GM15510 (cell line): Measurements from ENCODE around the gene PLIN1.

Experiments
- POLR2A ChIP-seq: IDR thresholded peaks from 3 replicates; pipeline ENCODE4 v1.6.1; 2011; ENCODE audit warnings: borderline replicate concordance; ENCODE audit not compliant: insufficient read length; ENCODE audit errors: extremely low read depth

Gene PLIN1

GRCh38 chr15:89679212-89679611 lies at the start of gene PLIN1:
TSS of gene PLIN1 (minus strand) at chr15:89679367. CDS start at chr15:89677489, 1,878 bp downstream.
- TF ChIP-seq POLR2A, result no peak

DNA sequence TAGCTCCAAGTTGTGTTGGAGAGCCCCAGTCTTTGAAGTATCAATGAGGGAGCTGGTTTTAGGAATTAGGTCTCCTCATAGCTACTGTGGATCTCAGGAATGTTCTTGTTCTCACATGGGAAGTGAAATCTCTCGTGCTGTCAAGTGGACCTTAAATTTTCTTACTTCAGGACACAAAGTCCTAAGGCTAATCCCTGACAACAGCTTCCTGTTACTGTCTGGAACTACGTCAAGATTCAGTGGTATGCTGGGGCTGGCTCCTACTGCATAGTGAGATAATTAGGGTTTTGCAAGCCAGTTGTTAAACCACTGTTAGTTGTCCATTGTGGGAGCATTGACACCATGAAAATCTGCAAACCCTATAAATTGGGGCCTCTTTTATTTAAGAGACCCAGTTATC lies 49.1 kb upstream of the PLIN1 start:
- no peak for TF ChIP-seq POLR2A

DNA sequence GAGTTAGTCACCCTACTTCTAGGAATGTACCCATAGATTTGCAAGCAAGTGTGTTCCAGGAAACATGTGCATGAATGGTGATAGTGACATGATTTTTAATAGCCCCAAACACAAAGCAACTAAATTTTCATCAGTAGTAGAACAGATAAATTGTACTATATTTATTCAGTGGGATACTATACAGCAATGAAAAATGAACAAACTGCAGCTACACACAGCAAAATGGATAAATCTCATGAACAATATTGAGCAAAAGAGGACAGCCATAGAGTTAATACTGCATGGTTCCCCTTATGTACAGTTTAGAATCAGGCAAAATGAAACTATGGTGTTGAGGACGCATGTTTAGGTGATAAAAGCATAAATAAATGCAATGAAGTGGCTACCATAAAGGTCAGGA lies 45.9 kb upstream of the PLIN1 start:
- TF ChIP-seq POLR2A, result no peak

DNA sequence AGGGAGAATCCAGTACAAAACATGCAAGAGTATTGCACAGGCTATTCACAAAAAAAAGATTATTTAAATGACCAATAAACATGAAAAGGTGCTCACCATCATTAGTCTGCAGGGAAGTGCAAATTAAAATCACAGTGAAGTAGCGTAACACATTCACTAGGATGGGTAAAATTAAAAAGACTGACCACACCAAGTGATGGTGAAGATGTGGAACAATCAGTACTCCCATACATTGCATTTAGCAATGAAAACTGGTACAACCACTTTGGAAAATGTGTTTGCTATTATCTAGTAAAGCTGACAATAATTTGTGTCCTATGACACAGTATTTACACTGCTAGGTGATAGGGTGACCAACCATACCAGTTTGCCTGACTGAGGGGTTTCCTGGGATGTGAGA lies 45.5 kb upstream of the PLIN1 start:
- no peak for TF ChIP-seq POLR2A

DNA sequence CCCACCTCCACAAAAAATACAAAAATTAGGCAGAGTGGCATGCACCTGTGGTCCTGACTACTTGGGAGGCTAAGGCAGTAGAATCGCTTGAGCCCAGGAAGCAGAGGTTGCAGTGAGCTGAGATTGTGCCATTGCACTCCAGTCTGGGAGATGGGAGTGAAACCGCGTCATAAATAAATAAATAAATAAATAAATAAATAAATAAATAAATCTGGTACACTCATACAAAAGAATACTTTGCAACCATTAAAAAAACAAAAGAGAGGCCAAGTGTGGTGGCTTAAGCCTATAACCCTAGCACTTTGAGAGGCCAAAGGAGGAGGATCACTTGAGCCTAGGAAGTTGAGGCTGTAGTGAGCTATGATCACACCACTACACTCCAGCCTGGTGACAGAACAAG lies 43.9 kb upstream of the PLIN1 start:
- TF ChIP-seq POLR2A, result no peak

- TF ChIP-seq POLR2A, result no peak
Observed at GRCh38 chr15:89714775-89715174, 35.6 kb upstream of the PLIN1 start.

DNA sequence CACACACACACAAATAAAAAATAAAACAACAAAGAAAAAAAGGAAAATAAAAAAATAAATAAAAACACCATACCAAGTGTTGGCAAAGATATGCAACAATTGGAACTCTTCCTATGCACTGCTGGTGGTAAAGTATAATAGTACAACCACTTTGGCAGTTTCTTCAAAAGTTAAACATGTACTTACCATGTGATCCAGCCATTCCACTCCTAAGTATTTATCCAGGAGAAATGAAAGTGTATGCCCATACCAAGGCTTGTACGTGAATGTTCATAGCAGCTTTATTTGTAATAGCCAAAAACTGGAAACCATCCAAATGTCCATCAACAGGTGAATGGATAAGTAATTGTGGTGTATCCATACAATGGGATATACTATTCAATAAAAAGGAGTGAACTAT lies 28.4 kb upstream of the PLIN1 start:
- TF ChIP-seq POLR2A, result no peak

- no peak for TF ChIP-seq POLR2A
Observed at GRCh38 chr15:89704411-89704810, 25.2 kb upstream of the PLIN1 start.

- no peak for TF ChIP-seq POLR2A
Observed at GRCh38 chr15:89695198-89695597, 16.0 kb upstream of the PLIN1 start.

DNA sequence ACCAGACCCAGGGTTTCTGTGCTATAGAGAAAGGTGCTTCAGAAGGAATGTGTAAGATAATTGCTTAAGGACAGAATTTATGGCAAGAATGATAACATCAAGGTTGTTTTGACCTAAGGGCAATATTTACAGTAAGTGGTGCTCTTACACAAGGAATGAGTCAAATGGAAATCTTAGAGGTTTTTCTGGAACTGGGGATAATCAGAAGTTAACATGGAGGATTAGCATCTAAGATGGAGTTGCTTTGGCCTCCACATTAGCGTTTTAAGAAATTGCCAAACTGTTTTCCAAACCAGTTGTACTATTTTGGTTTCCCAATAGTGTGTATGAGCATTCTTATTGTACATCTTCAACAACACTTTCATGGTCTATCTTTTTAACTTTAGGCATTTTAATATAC lies 14.5 kb upstream of the PLIN1 start:
- no peak for TF ChIP-seq POLR2A

DNA sequence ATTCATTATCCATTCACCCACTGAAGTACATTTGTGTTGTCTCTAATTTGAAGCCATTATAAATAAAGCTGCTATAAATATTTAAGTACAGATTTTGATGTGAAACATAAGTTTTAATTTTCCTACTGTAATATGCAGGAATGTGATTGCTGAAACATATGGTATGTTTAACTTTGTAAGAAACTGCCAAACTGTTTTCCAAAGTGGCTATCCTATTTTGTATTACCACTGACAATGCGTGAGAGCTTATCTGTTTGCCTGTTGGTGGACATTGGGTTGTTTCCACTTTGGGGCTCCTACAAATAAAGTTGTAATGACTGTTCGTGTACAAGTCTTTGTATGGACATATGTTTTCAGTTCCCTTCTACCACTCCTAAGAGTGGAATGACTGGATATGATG lies 13.9 kb upstream of the PLIN1 start:
- no peak for TF ChIP-seq POLR2A

GRCh38 chr15:89690276-89691218 lies 11.4 kb upstream of the PLIN1 start, which contains the start of the genes PEX11A and WDR93:
TSS of gene PEX11A (minus strand) at chr15:89690754. CDS start at chr15:89690632, 122 bp downstream.
TSS of gene WDR93 (plus strand) at chr15:89690811. CDS start at chr15:89701747, 10,936 bp downstream.
- TF ChIP-seq POLR2A, result peak; percentile 22

DNA sequence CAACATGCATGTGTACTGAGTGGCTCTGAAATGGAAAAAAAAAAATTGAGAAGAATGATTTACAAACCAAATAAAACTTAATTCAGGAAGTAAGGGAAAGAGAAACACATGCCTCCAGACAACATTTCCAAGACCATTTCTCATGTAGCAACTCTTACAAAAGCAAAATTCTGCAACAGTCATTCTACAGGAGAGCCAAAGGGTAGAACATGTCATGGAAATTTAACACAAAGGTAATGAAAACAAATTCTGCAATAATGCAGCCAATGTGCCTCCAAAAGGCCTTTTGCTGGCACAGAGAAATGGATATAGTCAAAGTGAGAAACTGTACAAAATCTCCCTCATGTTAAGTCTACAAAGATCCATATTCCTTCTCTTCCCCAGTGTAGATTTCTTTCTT lies 7.4 kb upstream of the PLIN1 start:
- no peak for TF ChIP-seq POLR2A

DNA sequence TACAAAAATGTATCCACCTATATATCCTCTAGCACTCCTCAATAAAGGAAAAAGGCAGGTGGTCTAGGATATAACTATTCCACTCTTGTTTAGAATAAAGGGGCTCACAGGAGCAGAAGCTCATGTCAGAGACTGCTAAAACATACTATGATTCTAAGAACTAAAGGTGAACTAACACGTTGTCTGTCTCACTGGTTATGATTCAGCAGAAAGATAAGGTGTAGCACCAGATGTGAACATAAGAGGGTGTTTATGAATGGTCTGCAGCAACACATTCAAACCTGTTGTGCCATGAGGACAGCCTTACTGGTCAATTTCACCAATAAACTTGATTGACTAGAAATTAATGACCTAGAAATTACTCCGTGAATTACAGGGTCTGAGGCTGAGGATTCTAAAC lies 6.8 kb upstream of the PLIN1 start:
- no peak for TF ChIP-seq POLR2A

DNA sequence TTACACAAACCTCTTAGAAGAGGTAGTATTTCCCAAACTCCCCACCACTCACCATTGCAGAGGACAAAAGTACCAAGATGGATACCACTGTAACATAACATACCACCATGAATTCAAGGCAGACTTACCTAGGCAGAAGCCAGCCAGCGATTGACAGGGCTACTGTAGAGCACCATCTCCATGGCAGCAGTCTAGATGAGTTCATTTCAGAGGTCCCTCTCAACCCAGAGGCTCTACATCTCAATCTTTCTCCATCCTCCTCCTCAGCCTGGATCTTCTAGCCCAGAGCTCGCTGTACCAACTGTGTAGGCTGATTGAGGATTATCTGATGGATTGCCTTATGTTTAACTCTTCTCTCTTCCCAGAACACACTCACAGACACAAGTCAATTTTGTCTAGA lies 2.0 kb upstream of the PLIN1 start:
- no peak for TF ChIP-seq POLR2A

DNA sequence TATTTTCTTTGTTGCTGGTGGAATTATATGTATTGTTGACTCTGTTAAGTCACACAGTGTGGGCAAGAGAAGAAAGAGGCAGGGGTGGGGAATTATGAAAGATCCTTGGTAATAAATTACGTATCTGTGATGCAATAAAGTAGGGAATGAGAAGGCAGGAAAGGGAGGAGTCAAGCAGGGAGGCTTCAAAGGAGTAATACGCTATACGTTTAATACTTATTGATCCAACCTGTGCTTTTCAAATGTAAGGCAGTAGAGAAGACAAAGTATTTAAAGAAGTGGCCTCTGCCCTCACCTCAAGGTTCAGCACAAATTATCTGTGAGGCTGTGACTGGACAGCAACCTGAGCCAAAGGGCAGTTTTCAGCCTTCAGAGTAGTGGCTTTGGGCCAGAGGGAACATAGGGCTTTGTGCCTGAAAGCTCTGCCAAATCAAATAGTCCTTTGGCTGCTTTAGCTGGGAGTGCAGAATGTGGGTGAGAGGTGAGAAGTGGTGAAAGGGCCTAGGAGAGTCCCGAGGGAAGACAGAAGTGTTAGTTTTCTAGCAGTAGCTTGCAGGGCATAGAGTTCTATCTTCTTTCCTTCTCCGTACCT lies 1.2 kb upstream of the PLIN1 start:
- no peak for TF ChIP-seq POLR2A
